ENCODE measurements around the gene CCDC82. TPM values are rescaled to one million over a fixed set of nuclear protein-coding genes. Genes with fewer than 3 reads are reported as not detected.
A peak's percentile ranks its signal among the peaks of the same experiment; 100 is the strongest.

CCDC82 gene
- total and polyA plus RNA-seq, 3 experiments from 2014 or later, result 23.4 to 28.2 (median 25.3) TPM

- peaks cover 0 to 8% (median 1%) of the 10 kb centered on the region in 3 donors for H3K36me3 Mint-ChIP-seq
- Histone ChIP-seq H3K27me3 (ENCODE audit: insufficient read depth, low read length, poor library complexity, severe bottlenecking) (no peaks in the 10 kb centered on the region), H3K4me1 (ENCODE audit: insufficient read depth, low read length) (peaks cover 49% of the 10 kb centered on the region), H3K4me3 (ENCODE audit: low read length) (no peak overlapping the region), H3K27ac (ENCODE audit: low read depth, low read length) (no peak overlapping the region), H3K36me3 (ENCODE audit: insufficient read depth, low read length) (no peaks in the 10 kb centered on the region), H3K9me3 (ENCODE audit: low read length) (no peaks in the 10 kb centered on the region)
- H3K27me3 Mint-ChIP-seq, result no peaks in the 10 kb centered on the region
- H3K4me1 Mint-ChIP-seq, result peaks cover 39 to 79% (median 71%) of the 10 kb centered on the region in 3 donors
- DNase-seq, result no peak
- H3K4me3 Mint-ChIP-seq, result no peak overlapping the region
- H3K27ac Mint-ChIP-seq, result no peak overlapping the region
- CTCF ChIA-PET, result interaction anchor here (1.0 to 2.1 kb wide), 2 partner anchors 36 to 37 kb away, joined by 3 to 9 read pairs; partner anchors contain the start of gene MAML2
- H3K9me3 Mint-ChIP-seq, result no peaks in the 10 kb centered on the region
- POLR2A ChIA-PET, result interaction anchor here (0.6 to 0.9 kb wide), 2 partner anchors 30 to 32 kb away, joined by 3 to 4 read pairs; no protein-coding TSS in a partner anchor
Measured at GRCh38 chr11:96306071-96306470, 83.6 kb downstream of the CCDC82 start.

- Histone ChIP-seq H3K36me3 (ENCODE audit: insufficient read depth, low read length) (peaks cover 4% of the 10 kb centered on the region), H3K4me1 (ENCODE audit: insufficient read depth, low read length) (peaks cover 54% of the 10 kb centered on the region), H3K27me3 (ENCODE audit: insufficient read depth, low read length, poor library complexity, severe bottlenecking) (no peaks in the 10 kb centered on the region), H3K27ac (ENCODE audit: low read depth, low read length) (no peak overlapping the region), H3K9me3 (ENCODE audit: low read length) (no peaks in the 10 kb centered on the region), H3K4me3 (ENCODE audit: low read length) (no peak overlapping the region)
- Mint-ChIP-seq H3K9me3 (no peaks in the 10 kb centered on the region), H3K4me1 (peaks cover 54 to 84% (median 80%) of the 10 kb centered on the region in 3 donors), H3K36me3 (peaks cover 0 to 15% (median 4%) of the 10 kb centered on the region in 3 donors), H3K4me3 (no peak overlapping the region), H3K27me3 (no peaks in the 10 kb centered on the region), H3K27ac (peak overlapping the region in 4 of 8 donors; percentile 32 to 64 (median 42))
- DNase-seq, result no peak
- POLR2A ChIA-PET, result no interaction called here
- CTCF ChIA-PET, result interaction anchor here (0.8 to 1.4 kb wide), 2 partner anchors 35 to 49 kb away, joined by 3 read pairs; no protein-coding TSS in a partner anchor
Measured at GRCh38 chr11:96303980-96304379, 85.7 kb downstream of the CCDC82 start.

- ChIA-PET CTCF (interaction anchor here (1.4 kb wide), 1 partner anchor 36 kb away, joined by 3 read pairs; no protein-coding TSS in a partner anchor), POLR2A (no interaction called here)
- Mint-ChIP-seq H3K27me3 (no peaks in the 10 kb centered on the region), H3K27ac (no peak overlapping the region), H3K36me3 (peaks cover 0 to 17% (median 4%) of the 10 kb centered on the region in 3 donors), H3K4me1 (peaks cover 51 to 82% (median 76%) of the 10 kb centered on the region in 3 donors), H3K4me3 (no peak overlapping the region), H3K9me3 (no peaks in the 10 kb centered on the region)
- H3K36me3 ChIP-seq (ENCODE audit: insufficient read depth, low read length), result peaks cover 4% of the 10 kb centered on the region
- no peaks in the 10 kb centered on the region for H3K27me3 ChIP-seq (ENCODE audit: insufficient read depth, low read length, poor library complexity, severe bottlenecking)
- H3K27ac ChIP-seq (ENCODE audit: low read depth, low read length), result no peak overlapping the region
- no peak overlapping the region for H3K4me3 ChIP-seq (ENCODE audit: low read length)
- peaks cover 51% of the 10 kb centered on the region for H3K4me1 ChIP-seq (ENCODE audit: insufficient read depth, low read length)
- H3K9me3 ChIP-seq (ENCODE audit: low read length), result no peaks in the 10 kb centered on the region
- no peak for DNase-seq
Measured at GRCh38 chr11:96303064-96303463, 86.6 kb downstream of the CCDC82 start.

Other genes with a start within 250 kb of the CCDC82 start
- 10 to 100 TPM; 15.6 to 15.9 TPM for gene MAML2, start 46.7 kb downstream of the CCDC82 start, total RNA-seq
- gene MAML2, start 46.7 kb downstream of the CCDC82 start, polyA plus RNA-seq, result 11.1 TPM
- gene JRKL, start 101 bp upstream of the CCDC82 start, total RNA-seq, result 10 to 100 TPM in 1 of 2 experiments, 1 to 10 TPM in 1; 9.7 to 10.4 TPM
- 2.5 TPM for gene JRKL, start 101 bp upstream of the CCDC82 start, polyA plus RNA-seq

All from CD8-positive, alpha-beta memory T cell (primary cell).